DOHH2 (cell line): ENCODE results near the gene HLTF.

Experiments
- H3F3A ChIP-seq: fragments of 200-600 bp; sonication (generic), shearing (Covaris generic); 2 replicates; pipeline ENCODE4 v1.6.0; 2016; ENCODE audit warnings: antibody characterized with exemption, mild to moderate bottlenecking; ENCODE audit not compliant: control insufficient read depth, insufficient read depth
- H3K27ac ChIP-seq: fragments of 200-600 bp; sonication (generic); 2 replicates; pipeline ENCODE4 v1.5.1; 2014; ENCODE audit warnings: low read depth, mild to moderate bottlenecking, low read length, moderate library complexity
- H3K27me3 ChIP-seq: fragments of 200-600 bp; sonication (generic); 2 replicates; pipeline ENCODE4 v1.6.1; 2014; ENCODE audit warnings: mild to moderate bottlenecking, low read length, mixed read lengths; ENCODE audit not compliant: control insufficient read depth
- H3K36me3 ChIP-seq: fragments of 200-600 bp; sonication (generic); 2 replicates; pipeline ENCODE4 v1.6.1; 2014; ENCODE audit warnings: mild to moderate bottlenecking, low read length, moderate library complexity, mixed read lengths; ENCODE audit not compliant: control insufficient read depth
- H3K4me1 ChIP-seq: fragments of 200-600 bp; sonication (generic); 2 replicates; pipeline ENCODE4 v1.6.1; 2014; ENCODE audit warnings: mild to moderate bottlenecking, low read length, mixed read lengths; ENCODE audit not compliant: control insufficient read depth
- H3K4me2 ChIP-seq: fragments of 200-600 bp; sonication (generic); 2 replicates; pipeline ENCODE4 v1.6.0; 2014; ENCODE audit warnings: mild to moderate bottlenecking, low read length, moderate library complexity
- H3K4me3 ChIP-seq: fragments of 200-600 bp; sonication (generic); 2 replicates; pipeline ENCODE4 v1.5.1; 2014; ENCODE audit warnings: mild to moderate bottlenecking, low read length, mixed read lengths
- H3K79me2 ChIP-seq: fragments of 200-600 bp; sonication (generic); 2 replicates; pipeline ENCODE4 v1.6.1; 2014; ENCODE audit warnings: mild to moderate bottlenecking, low read length, mixed read lengths; ENCODE audit not compliant: control insufficient read depth
- H3K9me2 ChIP-seq: fragments of 200-600 bp; sonication (generic); replicated peaks from 2 replicates; pipeline ENCODE4 v1.6.1; 2014; ENCODE audit warnings: mild to moderate bottlenecking, low read length, mixed read lengths; ENCODE audit not compliant: control insufficient read depth
- H3K9me3 ChIP-seq: fragments of 200-600 bp; sonication (generic); 2 replicates; pipeline ENCODE4 v1.6.1; 2014; ENCODE audit warnings: antibody characterized with exemption, low read length, mixed read lengths; ENCODE audit not compliant: control insufficient read depth, insufficient read depth
- H4K20me1 ChIP-seq: fragments of 200-600 bp; sonication (generic); 2 replicates; pipeline ENCODE4 v1.6.0; 2014; ENCODE audit warnings: low read depth, mild to moderate bottlenecking, antibody characterized with exemption, low read length, moderate library complexity; ENCODE audit not compliant: control insufficient read depth, insufficient read depth
- CTCF ChIP-seq: fragments of 200-600 bp; sonication (generic); IDR thresholded peaks from one replicate; pipeline ENCODE4 v1.5.1; 2014; ENCODE audit warnings: antibody characterized with exemption, mild to moderate bottlenecking, low read depth, low read length; ENCODE audit not compliant: poor library complexity, severe bottlenecking
- EZH2phosphoT487 ChIP-seq: fragments of 200-600 bp; sonication (generic); IDR thresholded peaks from 2 replicates; pipeline ENCODE4 v1.6.1; 2017; ENCODE audit warnings: borderline replicate concordance, mild to moderate bottlenecking, antibody characterized with exemption, low read length, moderate library complexity, mixed read lengths

HLTF gene

GRCh38 chr3:148998715-148999423 lies 87.5 kb downstream of the HLTF start:
- TF ChIP-seq EZH2phosphoT487, result no peak
- no peak for TF ChIP-seq CTCF
- H3F3A ChIP-seq, result no peaks in the 10 kb centered on the region
- no peaks in the 10 kb centered on the region for H3K27me3 ChIP-seq
- H3K4me1 ChIP-seq, result peaks cover 8% of the 10 kb centered on the region; the same call in 1 of the 2 replicates
- H3K79me2 ChIP-seq, result peaks cover 4% of the 10 kb centered on the region
- no peaks in the 10 kb centered on the region for H4K20me1 ChIP-seq
- H3K4me2 ChIP-seq, result no peak overlapping the region
- no peak overlapping the region for H3K27ac ChIP-seq
- H3K9me2 ChIP-seq, result no peaks in the 10 kb centered on the region
- H3K36me3 ChIP-seq, result peaks cover 56% of the 10 kb centered on the region
- no peak overlapping the region for H3K4me3 ChIP-seq
- no peaks in the 10 kb centered on the region for H3K9me3 ChIP-seq

- Histone ChIP-seq H3K36me3 (peaks cover 53% of the 10 kb centered on the region), H3K9me3 (no peaks in the 10 kb centered on the region), H3K27me3 (no peaks in the 10 kb centered on the region), H3K9me2 (no peaks in the 10 kb centered on the region), H4K20me1 (no peaks in the 10 kb centered on the region), H3K4me2 (no peak overlapping the region), H3K79me2 (peaks cover 9% of the 10 kb centered on the region), H3F3A (no peaks in the 10 kb centered on the region), H3K4me1 (peaks cover 4% of the 10 kb centered on the region; the same call in 1 of the 2 replicates), H3K4me3 (no peak overlapping the region), H3K27ac (no peak overlapping the region)
- TF ChIP-seq CTCF (no peak), EZH2phosphoT487 (no peak)
These were observed 88.0 kb downstream of the HLTF start for GRCh38 chr3:148998297-148998696.

DNA sequence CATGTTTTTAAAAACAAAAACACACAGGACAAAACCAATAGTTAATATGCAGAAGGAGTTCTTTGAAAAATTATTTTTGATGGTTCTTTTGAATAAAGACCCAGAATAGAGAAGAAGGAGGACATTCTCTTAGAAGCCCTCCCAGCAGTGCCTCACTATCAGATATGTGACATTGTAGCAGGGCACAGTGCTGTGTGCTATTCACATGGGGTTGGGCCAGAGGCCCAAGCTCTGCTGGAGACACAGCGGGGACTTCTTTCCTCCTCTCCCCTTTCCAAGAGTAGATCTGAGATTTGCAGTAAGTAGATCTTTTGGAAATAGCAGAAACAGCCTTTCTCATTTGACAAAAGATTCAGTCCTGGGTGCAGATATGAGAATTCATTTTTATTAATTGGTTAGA lies 88.7 kb downstream of the HLTF start:
- Histone ChIP-seq H3K79me2 (peaks cover 16% of the 10 kb centered on the region), H3K36me3 (peaks cover 53% of the 10 kb centered on the region), H3K4me3 (no peak overlapping the region), H3K27ac (no peak overlapping the region), H3K4me2 (no peak overlapping the region), H3K9me3 (no peaks in the 10 kb centered on the region), H4K20me1 (no peaks in the 10 kb centered on the region), H3K9me2 (no peaks in the 10 kb centered on the region), H3K4me1 (peaks cover 7% of the 10 kb centered on the region), H3F3A (no peaks in the 10 kb centered on the region), H3K27me3 (no peaks in the 10 kb centered on the region)
- TF ChIP-seq EZH2phosphoT487 (no peak), CTCF (no peak)
